Liver (tissue), 3 donors: ENCODE measurements around the gene CBR3.

Source experiments
- ATF3 ChIP-seq: IDR thresholded peaks from 2 replicates; pipeline ENCODE4 v1.6.1; 2016; ENCODE audit warnings: antibody characterized with exemption
- CTCF ChIP-seq: fragments of 150-350 bp; IDR thresholded peaks from 2 replicates; pipeline ENCODE4 v1.5.1; 2017; ENCODE audit warnings: improper control_type of control experiment, low read depth, low read length; ENCODE audit not compliant: missing input control
- EGR1 ChIP-seq, 2 donors: IDR thresholded peaks; 2 replicates each; pipeline ENCODE4 v1.6.1; 2016 to 2018; ENCODE audit warnings: antibody characterized with exemption in 2 of 2, low read depth in 2 of 2
- GABPA ChIP-seq, 2 donors: IDR thresholded peaks in 1 of 2; conservative IDR thresholded peaks in 1 of 2; 2 replicates each; pipeline ENCODE4 v1.6.1; 2016; ENCODE audit warnings: antibody characterized with exemption in 2 of 2, mild to moderate bottlenecking in 1 of 2, moderate library complexity in 1 of 2
- HNF4G ChIP-seq: IDR thresholded peaks from 2 replicates; pipeline ENCODE4 v1.6.1; 2016; ENCODE audit warnings: antibody characterized with exemption
- JUND ChIP-seq, 2 donors: IDR thresholded peaks; 2 replicates each; pipeline ENCODE4 v1.6.1; 2016; ENCODE audit warnings: antibody characterized with exemption in 2 of 2
- MAX ChIP-seq: IDR thresholded peaks from 2 replicates; pipeline ENCODE4 v1.6.1; 2016; ENCODE audit warnings: antibody characterized with exemption
- NR2F2 ChIP-seq: IDR thresholded peaks from 2 replicates; pipeline ENCODE4 v1.6.1; 2016; ENCODE audit warnings: antibody characterized with exemption
- RAD21 ChIP-seq, 2 donors: IDR thresholded peaks; 2 replicates each; pipeline ENCODE4 v1.6.1; 2016; ENCODE audit warnings: antibody characterized with exemption in 2 of 2, mild to moderate bottlenecking in 2 of 2
- REST ChIP-seq: IDR thresholded peaks from 2 replicates; pipeline ENCODE4 v1.6.1; 2016; ENCODE audit warnings: antibody characterized with exemption, mild to moderate bottlenecking
- SP1 ChIP-seq: IDR thresholded peaks from 2 replicates; pipeline ENCODE4 v1.6.1; 2018; ENCODE audit warnings: antibody characterized with exemption, mild to moderate bottlenecking
- TAF1 ChIP-seq: conservative IDR thresholded peaks from 2 replicates; pipeline ENCODE4 v1.6.1; 2016; ENCODE audit warnings: antibody characterized with exemption, mild to moderate bottlenecking
- YY1 ChIP-seq: IDR thresholded peaks from 2 replicates; pipeline ENCODE4 v1.6.1; 2016; ENCODE audit warnings: antibody characterized with exemption, mild to moderate bottlenecking
- ZBTB33 ChIP-seq: IDR thresholded peaks from 2 replicates; pipeline ENCODE4 v1.6.1; 2016; ENCODE audit warnings: antibody characterized with exemption
- donor health status: healthy.
- donor health status: healthy.

GRCh38 chr21:36105327-36105842 is 29.5 kb upstream of the CBR3 start:
- TF ChIP-seq CTCF, result no peak
- TF ChIP-seq EGR1 (IDR thresholded peaks at IDR 0.05; ENCODE audit: low read depth in 2 of 2), result no peak
- no peak for TF ChIP-seq REST
- no peak for TF ChIP-seq NR2F2
- no peak for TF ChIP-seq HNF4G
- TF ChIP-seq TAF1, result no peak
- TF ChIP-seq JUND (IDR thresholded peaks at IDR 0.05), result no peak
- no peak for TF ChIP-seq RAD21 (IDR thresholded peaks at IDR 0.05)
- TF ChIP-seq ZBTB33, result no peak
- no peak for TF ChIP-seq YY1
- TF ChIP-seq GABPA (IDR thresholded peaks at IDR 0.05 in 1 of 2, conservative IDR thresholded peaks at IDR 0.05 in 1 of 2), result no peak
- no peak for TF ChIP-seq ATF3
- no peak for TF ChIP-seq MAX
- TF ChIP-seq SP1, result no peak
